Endothelial cell (in vitro differentiated cells): Measurements from ENCODE around the gene PNLIPRP2. TPM values are rescaled to one million over a fixed set of nuclear protein-coding genes. Genes with fewer than 3 reads are reported as not detected.

Experiments
- DNase-seq: peaks from one replicate; pipeline ENCODE4 v3.0.0; 2021; ENCODE audit warnings: low spot score
- H3K27ac Mint-ChIP-seq: one replicate; pipeline ENCODE4 v1.8.0; 2021; ENCODE audit warnings: mixed read lengths, inconsistent platforms; ENCODE audit not compliant: unreplicated experiment
- H3K27me3 Mint-ChIP-seq: one replicate; pipeline ENCODE4 v1.8.0; 2021; ENCODE audit warnings: mild to moderate bottlenecking, moderate library complexity, mixed read lengths, inconsistent platforms; ENCODE audit not compliant: unreplicated experiment
- H3K36me3 Mint-ChIP-seq: one replicate; pipeline ENCODE4 v1.8.0; 2021; ENCODE audit warnings: mild to moderate bottlenecking, low read depth, mixed read lengths, inconsistent platforms; ENCODE audit not compliant: unreplicated experiment
- H3K4me1 Mint-ChIP-seq: one replicate; pipeline ENCODE4 v1.8.0; 2021; ENCODE audit warnings: mild to moderate bottlenecking, mixed read lengths, inconsistent platforms; ENCODE audit not compliant: unreplicated experiment
- H3K4me3 Mint-ChIP-seq: one replicate; pipeline ENCODE4 v1.8.0; 2021; ENCODE audit warnings: mild to moderate bottlenecking, mixed read lengths, inconsistent platforms; ENCODE audit not compliant: unreplicated experiment
- H3K9me3 Mint-ChIP-seq: one replicate; pipeline ENCODE4 v1.8.0; 2021; ENCODE audit warnings: mixed read lengths, inconsistent platforms; ENCODE audit not compliant: unreplicated experiment
- total RNA-seq: library from RNA; stranded (reverse); fragmentation: NEBNext Ultra II Directional; extraction: Animal tissue kit (Norgen Biotek cat#: 25700); gene quantifications from one replicate; pipeline ENCODE4 v1.2.1, GENCODE V29; 2021; ENCODE audit not compliant: unreplicated experiment
- TF ChIP-seq, protein P1 (sequence below): fragments of 200-600 bp; sonication (generic); IDR thresholded peaks from one replicate; pipeline ENCODE4 v1.5.0; 2021; ENCODE audit warnings: antibody characterized with exemption; ENCODE audit not compliant: unreplicated experiment

The PNLIPRP2 gene
- total RNA-seq, 1 donor from 2014 or later = not detected

DNA sequence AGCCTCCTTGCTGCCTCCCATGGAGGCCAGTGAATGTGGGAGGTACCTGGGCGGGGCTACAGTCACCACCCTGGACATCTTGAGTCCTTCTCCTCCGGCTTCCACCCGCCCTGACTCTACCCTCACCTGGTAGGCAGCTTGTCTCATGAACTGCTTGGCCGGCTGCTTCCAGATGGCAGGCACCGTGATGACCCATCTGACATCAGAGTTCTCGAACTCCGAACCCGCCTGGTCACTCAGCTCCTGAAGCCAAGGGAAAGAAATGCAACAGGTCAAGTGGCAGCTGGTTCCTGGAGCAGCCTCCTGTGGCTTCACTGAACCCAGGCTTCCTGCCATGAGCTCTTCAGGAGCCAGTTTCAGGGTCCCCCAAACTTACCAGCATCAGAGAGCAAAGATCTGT, 71.5 kb downstream of the PNLIPRP2 start:
- Mint-ChIP-seq H3K36me3 (no peaks in the 10 kb centered on the region), H3K27me3 (peaks cover 9% of the 10 kb centered on the region), H3K27ac (no peak overlapping the region), H3K4me1 (peaks cover 22% of the 10 kb centered on the region), H3K4me3 (no peak overlapping the region), H3K9me3 (no peaks in the 10 kb centered on the region)
- TF ChIP-seq, protein P1, sequence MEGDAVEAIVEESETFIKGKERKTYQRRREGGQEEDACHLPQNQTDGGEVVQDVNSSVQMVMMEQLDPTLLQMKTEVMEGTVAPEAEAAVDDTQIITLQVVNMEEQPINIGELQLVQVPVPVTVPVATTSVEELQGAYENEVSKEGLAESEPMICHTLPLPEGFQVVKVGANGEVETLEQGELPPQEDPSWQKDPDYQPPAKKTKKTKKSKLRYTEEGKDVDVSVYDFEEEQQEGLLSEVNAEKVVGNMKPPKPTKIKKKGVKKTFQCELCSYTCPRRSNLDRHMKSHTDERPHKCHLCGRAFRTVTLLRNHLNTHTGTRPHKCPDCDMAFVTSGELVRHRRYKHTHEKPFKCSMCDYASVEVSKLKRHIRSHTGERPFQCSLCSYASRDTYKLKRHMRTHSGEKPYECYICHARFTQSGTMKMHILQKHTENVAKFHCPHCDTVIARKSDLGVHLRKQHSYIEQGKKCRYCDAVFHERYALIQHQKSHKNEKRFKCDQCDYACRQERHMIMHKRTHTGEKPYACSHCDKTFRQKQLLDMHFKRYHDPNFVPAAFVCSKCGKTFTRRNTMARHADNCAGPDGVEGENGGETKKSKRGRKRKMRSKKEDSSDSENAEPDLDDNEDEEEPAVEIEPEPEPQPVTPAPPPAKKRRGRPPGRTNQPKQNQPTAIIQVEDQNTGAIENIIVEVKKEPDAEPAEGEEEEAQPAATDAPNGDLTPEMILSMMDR = no peak
- no peak for DNase-seq

DNA sequence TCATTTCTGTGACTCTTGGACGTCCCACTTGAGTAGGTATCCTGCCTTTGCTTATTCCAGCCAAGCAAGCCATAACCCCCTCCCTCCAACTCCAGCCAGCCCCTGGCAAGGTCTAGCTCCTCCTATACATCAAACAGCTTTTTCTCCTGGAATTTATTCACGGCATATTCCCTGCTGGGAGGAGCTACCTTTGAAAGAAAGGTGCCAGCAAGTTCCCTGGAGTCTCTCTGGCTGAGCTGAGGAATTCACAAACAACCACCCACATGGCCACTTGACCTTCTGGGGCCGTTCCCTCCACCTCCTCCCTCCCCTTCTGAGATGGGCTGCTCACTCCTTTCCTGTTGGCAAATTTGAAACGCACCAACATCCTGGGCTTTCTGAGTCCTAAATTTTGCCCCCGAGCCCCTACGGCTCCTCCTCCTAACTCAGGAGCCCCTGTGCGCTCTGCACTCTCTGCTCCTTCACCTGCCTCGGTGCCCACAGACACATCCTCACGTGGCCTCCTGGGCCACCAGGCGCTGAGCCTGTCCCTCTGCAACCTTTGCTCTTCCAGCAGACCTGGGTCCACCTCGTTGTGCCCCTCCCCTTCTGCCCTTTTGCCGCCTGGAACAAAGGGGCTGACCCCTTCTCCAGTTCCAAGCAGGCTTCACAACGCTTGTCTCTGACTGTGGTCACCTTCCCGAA, 73.6 kb downstream of the PNLIPRP2 start:
- peaks cover 10% of the 10 kb centered on the region for H3K27me3 Mint-ChIP-seq
- H3K36me3 Mint-ChIP-seq = no peaks in the 10 kb centered on the region
- H3K4me3 Mint-ChIP-seq = no peak overlapping the region
- peaks cover 13% of the 10 kb centered on the region for H3K4me1 Mint-ChIP-seq
- H3K9me3 Mint-ChIP-seq = no peaks in the 10 kb centered on the region
- H3K27ac Mint-ChIP-seq = no peak overlapping the region
- DNase-seq = no peak
- TF ChIP-seq, protein P1 = no peak

Other genes with a start within 250 kb of the PNLIPRP2 start
- not detected for gene PNLIPRP3, start 193.1 kb upstream of the PNLIPRP2 start, total RNA-seq
- gene PNLIP, start 75.0 kb upstream of the PNLIPRP2 start, total RNA-seq = not detected
- not detected for gene PNLIPRP1, start 30.0 kb upstream of the PNLIPRP2 start, total RNA-seq
- 2.8 TPM for gene HSPA12A, start 121.6 kb downstream of the PNLIPRP2 start, total RNA-seq
- 1.1 TPM for gene ENO4, start 228.5 kb downstream of the PNLIPRP2 start, total RNA-seq